Heart right ventricle (tissue), 16 donors: ENCODE measurements around the gene KRT1. TPM values are rescaled to one million over a fixed set of nuclear protein-coding genes. Genes with fewer than 3 reads are reported as not detected.
"Not testable (repeated sequence)": the region's sequence is repeated elsewhere in the genome, so short reads cannot be mapped to it uniquely, and the experiment has no call there.

Source experiments
- ATAC-seq, 8 donors: fragments of 200-7000 bp; cut with Tn5 transposase; one replicate each; pipeline ENCODE4 v1.9.1; 2020; ENCODE audit warnings: mild to moderate bottlenecking in 8 of 8, moderate library complexity in 8 of 8, moderate number of reproducible peaks in 1 of 8
- DNase-seq, 2 donors: peaks; one replicate each; pipeline ENCODE4 v3.0.0-alpha.2; 2020
- H3K27ac ChIP-seq, 10 donors: fragments of 200-600 bp; sonication (generic) in 2 of 10; one replicate each; pipeline versions ENCODE4 v1.5.0 to v1.8.0; 2020 to 2022; ENCODE audit warnings: mild to moderate bottlenecking in 3 of 10
- H3K27me3 ChIP-seq, 7 donors: fragments of 200-600 bp; one replicate each; pipeline ENCODE4 v1.8.0; 2021 to 2022; ENCODE audit warnings: mild to moderate bottlenecking in 2 of 7
- H3K36me3 ChIP-seq, 9 donors: fragments of 200-600 bp; sonication (generic) in 1 of 9; one replicate each; pipeline versions ENCODE4 v1.5.0 to v1.8.0; 2020 to 2022; ENCODE audit warnings: mild to moderate bottlenecking in 2 of 9
- H3K4me1 ChIP-seq, 9 donors: fragments of 200-600 bp; sonication (generic) in 1 of 9; one replicate each; pipeline versions ENCODE4 v1.5.0 to v1.8.0; 2020 to 2022; ENCODE audit warnings: mild to moderate bottlenecking in 4 of 9
- H3K4me3 ChIP-seq, 10 donors: fragments of 200-600 bp; sonication (generic) in 2 of 10; one replicate each; pipeline versions ENCODE4 v1.5.0 to v1.8.0; 2020 to 2022; ENCODE audit warnings: mild to moderate bottlenecking in 7 of 10, moderate library complexity in 2 of 10
- H3K9me3 ChIP-seq, 11 donors: fragments of 200-600 bp in 10 of 11; sonication (generic) in 2 of 11; one replicate each; pipeline versions ENCODE4 v1.5.0 to v1.8.0; 2013 to 2022; ENCODE audit warnings: mild to moderate bottlenecking in 2 of 11, control low read depth in 1 of 11, moderate library complexity in 1 of 11
- WGBS, 2 donors: extraction: QIAGEN DNeasy Blood & Tissue Kit; methylation state at CpG; one replicate each; pipeline ENCODE4 v1.1.7; 2013; ENCODE audit warnings: inconsistent platforms in 1 of 2; 5-methylcytosine and 5-hydroxymethylcytosine counted together
- intact Hi-C, 10 donors: fragments of 100-400 bp; cut with DNase I; formaldehyde crosslinking; loops; one replicate each; pipeline versions ENCODE4 v1.11.1 to v1.14.2; 2022
- polyA plus RNA-seq, 2 donors: library from polyadenylated mRNA; stranded (reverse); fragments of 200-250 nt; gene quantifications; one replicate each; pipeline ENCODE4 v1.2.3, GENCODE V29; 2013
- total RNA-seq, 10 donors: library from RNA; stranded (reverse); fragmentation: NEBNext Ultra II Directional in 3 of 10; extraction: Animal tissue kit (Norgen Biotek cat#: 25700) in 3 of 10; gene quantifications; one replicate each; pipeline versions ENCODE4 v1.2.1 to v1.2.4, GENCODE V29; 2021 to 2023
- TF ChIP-seq, protein P1 (sequence below), 9 donors: fragments of 200-600 bp; sonication (generic) in 2 of 9; IDR thresholded peaks; one replicate each; pipeline versions ENCODE4 v1.5.0 to v1.8.0; 2021 to 2022; ENCODE audit warnings: antibody characterized with exemption in 9 of 9, mild to moderate bottlenecking in 5 of 9, moderate library complexity in 1 of 9
- donor health status: Arrhythmogenic right ventricular cardiomyopathy.
- donor health status: ischemic (EF 13 %, LVEDD 7.1; RV severe dilation, severe dysfunction).
- donor health status: healthy with polysubstance abuse.
- donor health status: DM: no; HTN: yes; CAD: no.
- donor health status: DM: no; HTN: no; CAD: no.
- donor health status: ischemic (EF 25% LVEDD 6.9; RV normal size, moderate dysfunction).
- donor health status: ischemic (EF 25% LVEDD 5.7; RV mildly dilated, moderate dysfunction).
- donor health status: healthy.
- donor health status: DM: yes; HTN: yes; CAD: no.
- donor health status: Ischemic cardiomyopathy.
- donor health status: ischemic (EF 35%, LVEDD 5.7; RV mildly dilated, moderate dysfunction).
- donor health status: nonischemic (EF 11% LVEDD 7.7; RV severe dilation, severe dysfunction).
- donor health status: DM: yes; HTN: yes; CAD: no.
- donor health status: PGD.
- donor health status: ischemic (EF 29% LVEDD 5.4; RV normal size, mild dysfunction).
- donor health status: nonischemic (EF 23%, LVEDD 6.1; RV moderate dilation, normal function).

Gene KRT1
- total and polyA plus RNA-seq, 12 donors, result not detected

DNA sequence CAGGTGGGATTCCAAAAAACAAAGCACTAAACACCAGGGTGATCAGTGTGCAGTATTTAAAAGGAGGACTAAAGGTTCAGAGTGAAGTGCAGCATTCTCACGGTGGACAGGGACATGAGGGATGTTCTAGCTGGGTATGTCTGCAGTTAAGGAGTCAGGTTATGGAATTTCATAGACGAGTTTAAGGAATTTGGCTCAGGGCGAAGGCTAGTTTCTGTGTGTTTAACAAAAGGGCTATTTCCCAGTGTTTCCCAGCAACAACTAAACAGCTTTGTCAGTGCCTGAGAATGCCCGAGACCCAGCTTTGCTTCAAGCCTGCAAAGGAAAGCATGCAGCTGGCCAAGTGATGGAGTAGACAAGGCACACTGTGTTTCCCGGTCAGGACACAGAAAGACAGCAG lies 7.0 kb downstream of the KRT1 start:
- intact Hi-C loops, result no loop called here
- WGBS, 2 donors, result 73 to 74% methylated on average over 5 of the region's 5 CpGs
- Histone ChIP-seq H3K27me3 (peaks cover 0 to 23% (median 6%) of the 10 kb centered on the region in 7 donors), H3K4me1 (no peaks in the 10 kb centered on the region), H3K36me3 (no peaks in the 10 kb centered on the region), H3K27ac (no peak overlapping the region), H3K9me3 (no peaks in the 10 kb centered on the region), H3K4me3 (no peak overlapping the region)
- TF ChIP-seq, protein P1, sequence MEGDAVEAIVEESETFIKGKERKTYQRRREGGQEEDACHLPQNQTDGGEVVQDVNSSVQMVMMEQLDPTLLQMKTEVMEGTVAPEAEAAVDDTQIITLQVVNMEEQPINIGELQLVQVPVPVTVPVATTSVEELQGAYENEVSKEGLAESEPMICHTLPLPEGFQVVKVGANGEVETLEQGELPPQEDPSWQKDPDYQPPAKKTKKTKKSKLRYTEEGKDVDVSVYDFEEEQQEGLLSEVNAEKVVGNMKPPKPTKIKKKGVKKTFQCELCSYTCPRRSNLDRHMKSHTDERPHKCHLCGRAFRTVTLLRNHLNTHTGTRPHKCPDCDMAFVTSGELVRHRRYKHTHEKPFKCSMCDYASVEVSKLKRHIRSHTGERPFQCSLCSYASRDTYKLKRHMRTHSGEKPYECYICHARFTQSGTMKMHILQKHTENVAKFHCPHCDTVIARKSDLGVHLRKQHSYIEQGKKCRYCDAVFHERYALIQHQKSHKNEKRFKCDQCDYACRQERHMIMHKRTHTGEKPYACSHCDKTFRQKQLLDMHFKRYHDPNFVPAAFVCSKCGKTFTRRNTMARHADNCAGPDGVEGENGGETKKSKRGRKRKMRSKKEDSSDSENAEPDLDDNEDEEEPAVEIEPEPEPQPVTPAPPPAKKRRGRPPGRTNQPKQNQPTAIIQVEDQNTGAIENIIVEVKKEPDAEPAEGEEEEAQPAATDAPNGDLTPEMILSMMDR (IDR thresholded peaks at IDR 0.05), result no peak
- ATAC-seq, result no peak
- DNase-seq, result no peak

DNA sequence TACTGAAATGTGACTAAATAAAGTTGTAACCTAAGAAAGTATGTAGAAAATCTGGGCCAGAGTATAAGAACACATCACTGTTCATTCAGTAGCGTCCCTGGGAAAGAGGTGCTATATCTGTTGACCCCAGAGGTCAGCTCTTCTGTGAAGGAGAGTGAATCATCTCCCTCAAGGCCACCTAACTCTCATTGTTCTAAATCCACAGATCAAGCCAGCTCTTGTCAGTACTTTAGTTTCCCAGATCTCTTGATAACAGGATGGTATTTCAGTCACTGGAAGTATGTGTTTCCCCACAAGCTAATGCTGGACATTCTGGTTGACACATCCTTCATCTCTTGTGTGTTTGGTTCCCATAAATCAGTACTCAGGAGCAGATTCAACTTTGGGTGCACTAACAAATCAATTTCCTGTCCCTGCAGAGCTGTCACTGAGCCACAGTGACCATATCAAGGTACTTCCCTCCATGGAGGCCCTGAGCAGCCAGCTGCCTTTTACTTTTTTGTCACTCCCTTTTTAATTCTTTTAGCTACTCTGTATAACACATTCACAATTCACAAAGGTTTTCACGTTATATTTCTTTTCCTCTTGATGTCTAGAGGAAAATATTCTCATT lies 7.8 kb downstream of the KRT1 start:
- Histone ChIP-seq H3K27ac (no peak overlapping the region), H3K4me3 (no peak overlapping the region), H3K36me3 (no peaks in the 10 kb centered on the region), H3K4me1 (no peaks in the 10 kb centered on the region), H3K9me3 (no peaks in the 10 kb centered on the region), H3K27me3 (peaks cover 0 to 16% (median 6%) of the 10 kb centered on the region in 7 donors)
- no peak for ATAC-seq
- 55 to 56% methylated on average over 2 of the region's 2 CpGs for WGBS, 2 donors
- intact Hi-C loops, result no loop called here
- TF ChIP-seq, protein P1 (IDR thresholded peaks at IDR 0.05), result no peak
- no peak for DNase-seq

DNA sequence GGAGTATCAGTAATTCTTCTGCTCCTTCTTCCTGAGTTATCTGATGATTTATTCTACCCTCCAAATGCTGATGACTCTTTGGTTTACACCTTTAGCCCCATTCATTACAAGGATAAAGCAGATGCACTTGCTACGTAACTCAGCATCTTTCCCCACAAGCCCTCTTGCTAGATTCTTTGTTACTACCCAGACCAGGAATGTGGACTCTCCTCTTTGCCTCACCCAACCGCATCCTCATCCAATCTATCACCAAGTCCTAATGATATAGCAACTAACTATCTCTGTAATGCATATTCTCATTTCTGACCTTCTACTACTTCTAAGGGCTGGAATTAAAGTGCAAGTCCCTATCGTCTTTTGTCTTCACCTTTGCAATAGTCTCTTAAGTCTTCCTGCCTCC lies 9.2 kb downstream of the KRT1 start:
- H3K36me3 ChIP-seq, result no peaks in the 10 kb centered on the region
- intact Hi-C loops, result no loop called here
- DNase-seq, result no peak
- no peak for ATAC-seq
- H3K27ac ChIP-seq, result no peak overlapping the region
- H3K4me3 ChIP-seq, result no peak overlapping the region
- no peaks in the 10 kb centered on the region for H3K9me3 ChIP-seq
- TF ChIP-seq, protein P1 (IDR thresholded peaks at IDR 0.05), result no peak
- peaks cover 0 to 23% (median 10%) of the 10 kb centered on the region in 7 donors for H3K27me3 ChIP-seq
- H3K4me1 ChIP-seq, result no peaks in the 10 kb centered on the region
- 86 to 87% methylated on average over 3 of the region's 3 CpGs for WGBS, 2 donors

DNA sequence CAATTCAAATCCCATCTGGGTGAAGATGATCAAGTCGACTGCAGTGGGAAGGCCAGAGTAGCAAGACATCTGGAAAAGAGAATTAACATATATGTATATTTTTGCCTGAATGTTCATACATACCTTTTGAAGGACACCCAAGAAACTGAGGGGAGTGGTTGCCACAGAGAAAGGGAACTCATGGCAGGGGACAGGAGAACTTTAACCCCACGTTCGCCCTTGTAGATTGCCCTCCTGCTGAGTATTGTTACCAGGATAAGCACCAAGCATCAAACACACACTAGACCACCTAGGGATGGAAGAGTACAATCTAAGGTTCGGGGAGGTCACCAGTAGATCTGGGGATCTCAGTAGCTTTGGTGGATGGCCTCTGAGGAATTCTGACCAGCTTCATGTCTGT lies 9.7 kb downstream of the KRT1 start:
- H3K27ac ChIP-seq, result no peak overlapping the region
- no peaks in the 10 kb centered on the region for H3K4me1 ChIP-seq
- H3K36me3 ChIP-seq, result no peaks in the 10 kb centered on the region
- peaks cover 0 to 26% (median 10%) of the 10 kb centered on the region in 7 donors for H3K27me3 ChIP-seq
- H3K4me3 ChIP-seq, result no peak overlapping the region
- 82 to 83% methylated on average over 4 of the region's 4 CpGs for WGBS, 2 donors
- ATAC-seq, result no peak
- no peak for DNase-seq
- TF ChIP-seq, protein P1 (IDR thresholded peaks at IDR 0.05), result no peak
- intact Hi-C loops, result no loop called here
- H3K9me3 ChIP-seq, result no peaks in the 10 kb centered on the region

DNA sequence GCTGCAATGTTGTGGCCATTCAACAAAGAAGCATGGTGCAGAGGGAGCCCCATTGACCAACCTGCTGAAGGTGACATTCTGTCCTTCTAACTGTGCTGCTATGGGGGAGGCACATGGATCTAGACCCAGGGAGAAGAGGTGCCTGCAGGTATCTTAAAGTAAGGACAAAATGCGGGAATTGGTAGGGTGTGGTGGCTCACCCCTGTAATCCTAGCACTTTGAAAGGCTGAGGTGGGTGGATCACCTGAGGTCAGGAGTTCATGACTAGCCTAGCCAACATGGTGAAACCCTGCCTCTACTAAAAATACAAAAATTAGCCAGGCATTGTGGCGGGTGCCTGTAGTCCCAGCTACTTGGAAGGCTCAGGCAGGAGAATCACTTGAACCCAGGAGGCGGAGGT lies 10.3 kb downstream of the KRT1 start:
- intact Hi-C loops, result loop anchor here in 5 of 10 donors (5.0 to 10.0 kb wide), 2 partner anchors 195 to 197 kb away; no protein-coding TSS in a partner anchor
- not testable (repeated sequence) for DNase-seq, ATAC-seq, H3K36me3 ChIP-seq, H3K9me3 ChIP-seq, H3K27ac ChIP-seq, H3K4me1 ChIP-seq, H3K4me3 ChIP-seq
- WGBS, 2 donors, result 91 to 99% methylated on average over 3 of the region's 3 CpGs
- peaks cover 0 to 31% (median 10%) of the 10 kb centered on the region in 7 donors for H3K27me3 ChIP-seq
